Testis (tissue), 3 donors: ENCODE results near the gene POLN. TPM values are rescaled to one million over a fixed set of nuclear protein-coding genes. Genes with fewer than 3 reads are reported as not detected.
"Not testable (repeated sequence)": the region's sequence is repeated elsewhere in the genome, so short reads cannot be mapped to it uniquely, and the experiment has no call there.

Source experiments
- DNase-seq: peaks from one replicate; pipeline ENCODE4 v3.0.0-alpha.2; 2019
- H3K27ac ChIP-seq, 2 donors: fragments of 200-600 bp; sonication (generic); one replicate each; pipeline ENCODE4 v1.5.1; 2019
- H3K27me3 ChIP-seq: fragments of 200-600 bp; sonication (generic); one replicate; pipeline ENCODE4 v1.5.1; 2019
- H3K36me3 ChIP-seq: fragments of 200-600 bp; sonication (generic); one replicate; pipeline ENCODE4 v1.5.1; 2017; ENCODE audit warnings: low read depth; ENCODE audit errors: missing control alignments
- H3K4me1 ChIP-seq: fragments of 200-600 bp; sonication (generic); one replicate; pipeline ENCODE4 v1.5.1; 2019
- H3K4me3 ChIP-seq, 2 donors: fragments of 200-600 bp; sonication (generic); one replicate each; pipeline ENCODE4 v1.5.1; 2017 to 2019
- H3K9me3 ChIP-seq: fragments of 200-600 bp; sonication (generic); one replicate; pipeline ENCODE4 v1.5.1; 2017
- CTCF ChIP-seq, 3 experiments: fragments of 450-650 bp in 2 of 3; fragments of 200-600 bp in 1 of 3; sonication (generic) in 1 of 3; IDR thresholded peaks; one replicate each; pipeline ENCODE4 v1.5.1; 2016 to 2019; ENCODE audit warnings: antibody characterized with exemption in 3 of 3, mild to moderate bottlenecking in 2 of 3, moderate library complexity in 1 of 3
- POLR2A ChIP-seq: fragments of 450-650 bp; IDR thresholded peaks from one replicate; pipeline ENCODE4 v1.6.1; 2017; ENCODE audit warnings: antibody characterized with exemption, mild to moderate bottlenecking, moderate library complexity
- WGBS, 2 donors: methylation state at CpG; one replicate each; pipeline ENCODE4 v1.1.5; 2018; 5-methylcytosine and 5-hydroxymethylcytosine counted together
- intact Hi-C: fragments of 100-400 bp; cut with DNase I; formaldehyde crosslinking; loops from one replicate; pipeline ENCODE4 v1.15.1; 2023; ENCODE audit warnings: low total_unique reads
- polyA plus RNA-seq: library from polyadenylated mRNA; stranded (reverse); fragments of 350-450 nt; fragmentation: Illumina TruSeq; extraction: RNeasy Lipid Tissue Mini Kit (QIAGEN cat#74804); gene quantifications from one replicate; pipeline ENCODE4 v1.2.3, GENCODE V29; 2014; ENCODE audit warnings: low read depth, low replicate concordance; ENCODE audit not compliant: insufficient read depth
- total RNA-seq, 2 donors: library from RNA; depleted of rRNA; stranded (reverse); fragments of >200 nt; gene quantifications; one replicate each; pipeline ENCODE4 v1.2.3, GENCODE V29; 2016

The POLN gene
- total and polyA plus RNA-seq, 3 donors from 2014 or later, result 12.2 to 23.7 (median 22.9) TPM

DNA sequence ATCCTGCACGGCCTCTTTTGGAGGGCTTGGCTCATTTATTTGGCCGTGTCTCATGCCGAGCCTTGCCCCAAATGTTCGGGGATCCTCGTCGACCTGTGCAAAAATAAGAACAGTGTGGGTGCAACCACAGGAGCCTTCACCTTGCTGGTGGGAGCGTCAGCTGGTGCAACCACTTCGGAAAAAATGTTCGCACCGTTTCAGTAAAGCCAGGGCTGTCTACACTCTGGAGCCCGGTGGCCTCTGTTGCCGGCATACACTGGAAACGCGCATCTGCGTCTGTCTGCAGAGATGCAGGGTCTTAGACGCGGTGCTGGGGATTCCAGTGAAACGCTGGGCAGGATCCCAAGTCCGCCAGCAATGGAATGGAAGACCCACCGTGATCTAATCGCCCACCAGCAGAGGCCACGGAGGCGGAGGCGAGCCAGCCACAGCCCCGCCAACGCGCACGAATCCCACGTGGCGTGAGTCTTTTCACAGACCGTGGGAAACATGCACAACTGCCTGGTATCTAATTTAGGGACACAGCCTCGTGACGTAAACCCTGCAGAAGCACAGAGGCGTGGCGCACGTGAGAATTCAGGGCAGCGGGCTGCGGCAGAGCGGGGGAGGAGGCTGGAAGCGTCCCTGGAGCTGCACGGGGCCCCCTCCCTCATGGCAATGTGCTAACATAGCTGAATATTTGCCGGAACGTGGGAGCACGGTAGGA is 33.8 kb upstream of the POLN start:
- H3K4me3 ChIP-seq, result peak overlapping the region in 1 of 2 donors; percentile 9
- no peak overlapping the region for H3K27ac ChIP-seq
- no peaks in the 10 kb centered on the region for H3K36me3 ChIP-seq
- 77 to 84% methylated on average over 29 to 44 of the region's 44 CpGs for WGBS, 2 donors
- no peaks in the 10 kb centered on the region for H3K27me3 ChIP-seq
- no peak for TF ChIP-seq CTCF (IDR thresholded peaks at IDR 0.05)
- no peak for TF ChIP-seq POLR2A
- intact Hi-C loops, result no loop called here
- peaks cover 12% of the 10 kb centered on the region for H3K4me1 ChIP-seq
- no peaks in the 10 kb centered on the region for H3K9me3 ChIP-seq
- DNase-seq, result no peak

DNA sequence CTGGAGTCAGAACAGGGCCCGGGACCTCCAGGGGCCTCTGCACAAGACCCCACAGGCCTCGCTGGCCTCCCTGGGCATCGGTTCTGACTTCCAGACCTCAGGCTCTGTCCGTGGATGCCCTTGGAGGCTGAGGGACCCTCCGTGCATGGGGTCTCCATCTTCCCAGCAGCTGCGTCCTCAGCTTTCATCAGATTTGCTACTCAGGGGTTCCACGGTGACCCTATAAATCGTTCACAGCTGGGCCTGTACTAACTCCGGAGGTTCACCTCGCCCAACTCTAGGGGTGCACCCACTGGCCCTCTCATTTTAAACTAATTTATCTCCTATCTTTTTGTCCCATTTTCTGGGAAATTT is 33.1 kb upstream of the POLN start:
- WGBS, 2 donors, result 94 to 96% methylated on average over 10 of the region's 10 CpGs
- DNase-seq, result not testable (repeated sequence)

GRCh38 chr4:2274320-2275043 is 32.6 kb upstream of the POLN start:
- no peaks in the 10 kb centered on the region for H3K36me3 ChIP-seq
- TF ChIP-seq POLR2A, result no peak
- no peak for TF ChIP-seq CTCF (IDR thresholded peaks at IDR 0.05)
- 84 to 88% methylated on average over 20 to 21 of the region's 21 CpGs for WGBS, 2 donors
- no peaks in the 10 kb centered on the region for H3K27me3 ChIP-seq
- H3K4me1 ChIP-seq, result peaks cover 12% of the 10 kb centered on the region
- intact Hi-C loops, result no loop called here
- H3K27ac ChIP-seq, result no peak overlapping the region
- no peak overlapping the region for H3K4me3 ChIP-seq
- H3K9me3 ChIP-seq, result no peaks in the 10 kb centered on the region
- DNase-seq, result no peak

More for the DNA sequence above, 33.1 kb upstream of the POLN start:
- H3K4me1 ChIP-seq, result peaks cover 12% of the 10 kb centered on the region
- H3K27me3 ChIP-seq, H3K9me3 ChIP-seq, H3K27ac ChIP-seq, H3K36me3 ChIP-seq, intact Hi-C loops, H3K4me3 ChIP-seq: not testable (repeated sequence)

DNA sequence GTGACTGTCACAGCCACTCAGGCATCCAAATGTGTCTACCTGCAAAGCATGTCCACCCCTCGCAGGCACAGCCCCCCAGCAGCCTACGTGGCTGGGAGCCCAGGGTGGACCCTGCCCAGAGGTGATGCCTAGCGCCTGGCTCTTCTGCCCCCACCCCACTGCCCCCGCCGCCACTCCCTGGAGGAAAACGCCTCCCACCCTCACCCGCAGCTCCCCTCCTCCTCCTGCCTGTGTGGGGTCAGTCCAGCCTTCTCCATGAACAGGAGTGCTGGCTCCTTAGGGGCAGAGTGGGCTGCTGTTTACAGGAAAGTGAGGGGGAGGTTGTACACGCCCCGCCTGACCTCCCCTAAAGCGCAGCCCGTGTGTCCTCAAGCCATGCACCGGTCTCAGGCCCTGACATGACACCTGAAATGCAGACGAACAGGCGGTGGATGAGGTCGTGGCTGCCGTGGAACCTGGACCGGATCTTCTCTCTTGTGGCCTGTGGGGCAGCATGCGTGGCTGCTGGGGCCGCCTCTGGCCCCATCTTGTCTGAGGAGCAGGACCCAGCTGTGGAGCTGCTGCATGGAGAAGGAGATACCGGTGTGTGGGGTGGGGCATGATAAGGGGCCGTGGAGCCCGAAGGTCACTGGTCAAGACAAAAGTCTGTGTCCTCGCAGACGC is 31.9 kb upstream of the POLN start:
- Histone ChIP-seq H3K4me3 (no peak overlapping the region), H3K9me3 (no peaks in the 10 kb centered on the region), H3K36me3 (no peaks in the 10 kb centered on the region), H3K4me1 (peaks cover 12% of the 10 kb centered on the region), H3K27me3 (no peaks in the 10 kb centered on the region), H3K27ac (no peak overlapping the region)
- DNase-seq, result no peak
- intact Hi-C loops, result no loop called here
- no peak for TF ChIP-seq CTCF (IDR thresholded peaks at IDR 0.05)
- no peak for TF ChIP-seq POLR2A
- WGBS, 2 donors, result 68 to 82% methylated on average over 16 to 24 of the region's 24 CpGs

DNA sequence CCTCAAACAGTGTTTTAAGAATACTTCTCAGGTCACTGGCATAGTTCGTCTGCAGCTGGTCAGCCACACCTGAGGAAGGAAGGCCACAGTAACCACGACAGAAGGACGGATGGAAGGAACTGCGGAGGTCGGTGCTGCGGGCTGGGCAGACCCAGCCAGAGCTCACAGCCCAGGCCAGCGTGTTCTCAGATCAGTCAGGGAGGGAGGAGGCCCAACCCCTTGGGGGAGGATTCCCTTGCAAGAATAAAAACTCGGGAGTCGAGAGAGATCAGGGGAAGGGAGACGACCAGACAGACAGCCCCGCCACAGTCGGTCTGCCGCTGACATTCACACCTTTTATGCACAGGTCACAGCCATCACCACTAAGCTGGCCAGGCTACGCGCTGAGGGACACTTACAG is 31.3 kb upstream of the POLN start:
- Histone ChIP-seq H3K9me3 (no peaks in the 10 kb centered on the region), H3K27me3 (no peaks in the 10 kb centered on the region), H3K4me1 (peaks cover 12% of the 10 kb centered on the region), H3K27ac (no peak overlapping the region), H3K36me3 (no peaks in the 10 kb centered on the region), H3K4me3 (no peak overlapping the region)
- DNase-seq, result peak; percentile 73
- 54 to 70% methylated on average over 14 to 15 of the region's 15 CpGs for WGBS, 2 donors
- no peak for TF ChIP-seq CTCF (IDR thresholded peaks at IDR 0.05)
- TF ChIP-seq POLR2A, result no peak
- intact Hi-C loops, result no loop called here
